ENCODE results near the gene PLEKHN1.

Gene PLEKHN1

GRCh38 chr1:923991-924655 lies 42.2 kb upstream of the PLEKHN1 start:
- H3K4me1 ChIP-seq (ENCODE audit: control insufficient read depth, insufficient read depth, low read length), result peaks cover 37% of the 10 kb centered on the region
- H3K9ac ChIP-seq (ENCODE audit: low read length), result no peak overlapping the region
- H3K36me3 ChIP-seq (ENCODE audit: control insufficient read depth, insufficient read depth, low read length), result no peaks in the 10 kb centered on the region
- H3K27me3 ChIP-seq (ENCODE audit: control insufficient read depth, insufficient read depth, low read length), result peaks cover 89% of the 10 kb centered on the region
- no peak overlapping the region for H3K4me3 ChIP-seq (ENCODE audit: low read length)
- no peaks in the 10 kb centered on the region for H3K9me3 ChIP-seq (ENCODE audit: control insufficient read depth, low read length)

- Histone ChIP-seq H3K4me1 (ENCODE audit: control insufficient read depth, insufficient read depth, low read length) (peaks cover 36% of the 10 kb centered on the region), H3K27me3 (ENCODE audit: control insufficient read depth, insufficient read depth, low read length) (peaks cover 88% of the 10 kb centered on the region), H3K4me3 (ENCODE audit: low read length) (no peak overlapping the region)
These were observed 41.4 kb upstream of the PLEKHN1 start for GRCh38 chr1:924656-925560.

GRCh38 chr1:925561-926421 lies 40.5 kb upstream of the PLEKHN1 start:
- H3K36me3 ChIP-seq (ENCODE audit: control insufficient read depth, insufficient read depth, low read length), result no peaks in the 10 kb centered on the region
- peaks cover 27% of the 10 kb centered on the region for H3K4me1 ChIP-seq (ENCODE audit: control insufficient read depth, insufficient read depth, low read length)
- H3K27me3 ChIP-seq (ENCODE audit: control insufficient read depth, insufficient read depth, low read length), result peaks cover 80% of the 10 kb centered on the region
- H3K4me3 ChIP-seq (ENCODE audit: low read length), result no peak overlapping the region
- H3K9ac ChIP-seq (ENCODE audit: low read length), result no peak overlapping the region
- no peaks in the 10 kb centered on the region for H3K9me3 ChIP-seq (ENCODE audit: control insufficient read depth, low read length)

More at GRCh38 chr1:924656-925560, 41.4 kb upstream of the PLEKHN1 start:
- Histone ChIP-seq H3K9me3 (ENCODE audit: control insufficient read depth, low read length) (no peaks in the 10 kb centered on the region), H3K9ac (ENCODE audit: low read length) (no peak overlapping the region), H3K36me3 (ENCODE audit: control insufficient read depth, insufficient read depth, low read length) (no peaks in the 10 kb centered on the region)

- H3K36me3 ChIP-seq (ENCODE audit: control insufficient read depth, insufficient read depth, low read length), result no peaks in the 10 kb centered on the region
- H3K9ac ChIP-seq (ENCODE audit: low read length), result no peak overlapping the region
- peaks cover 19% of the 10 kb centered on the region for H3K4me1 ChIP-seq (ENCODE audit: control insufficient read depth, insufficient read depth, low read length)
- no peak overlapping the region for H3K4me3 ChIP-seq (ENCODE audit: low read length)
- H3K27me3 ChIP-seq (ENCODE audit: control insufficient read depth, insufficient read depth, low read length), result peaks cover 71% of the 10 kb centered on the region
- H3K9me3 ChIP-seq (ENCODE audit: control insufficient read depth, low read length), result no peaks in the 10 kb centered on the region
These were observed 39.0 kb upstream of the PLEKHN1 start for GRCh38 chr1:927234-927633.

- Histone ChIP-seq H3K4me3 (ENCODE audit: low read length) (no peak overlapping the region), H3K9ac (ENCODE audit: low read length) (no peak overlapping the region), H3K27me3 (ENCODE audit: control insufficient read depth, insufficient read depth, low read length) (peaks cover 71% of the 10 kb centered on the region), H3K4me1 (ENCODE audit: control insufficient read depth, insufficient read depth, low read length) (peaks cover 24% of the 10 kb centered on the region), H3K36me3 (ENCODE audit: control insufficient read depth, insufficient read depth, low read length) (no peaks in the 10 kb centered on the region), H3K9me3 (ENCODE audit: control insufficient read depth, low read length) (no peaks in the 10 kb centered on the region)
These were observed 38.5 kb upstream of the PLEKHN1 start for GRCh38 chr1:927748-928147.

GRCh38 chr1:928825-929661 lies 37.2 kb upstream of the PLEKHN1 start:
- Histone ChIP-seq H3K27me3 (ENCODE audit: control insufficient read depth, insufficient read depth, low read length) (peaks cover 73% of the 10 kb centered on the region), H3K4me1 (ENCODE audit: control insufficient read depth, insufficient read depth, low read length) (peaks cover 27% of the 10 kb centered on the region), H3K9ac (ENCODE audit: low read length) (no peak overlapping the region), H3K36me3 (ENCODE audit: control insufficient read depth, insufficient read depth, low read length) (no peaks in the 10 kb centered on the region), H3K9me3 (ENCODE audit: control insufficient read depth, low read length) (no peaks in the 10 kb centered on the region), H3K4me3 (ENCODE audit: low read length) (no peak overlapping the region)

- H3K4me1 ChIP-seq (ENCODE audit: control insufficient read depth, insufficient read depth, low read length), result peaks cover 23% of the 10 kb centered on the region
- no peaks in the 10 kb centered on the region for H3K9me3 ChIP-seq (ENCODE audit: control insufficient read depth, low read length)
- H3K36me3 ChIP-seq (ENCODE audit: control insufficient read depth, insufficient read depth, low read length), result no peaks in the 10 kb centered on the region
- H3K27me3 ChIP-seq (ENCODE audit: control insufficient read depth, insufficient read depth, low read length), result peaks cover 69% of the 10 kb centered on the region
- no peak overlapping the region for H3K9ac ChIP-seq (ENCODE audit: low read length)
- no peak overlapping the region for H3K4me3 ChIP-seq (ENCODE audit: low read length)
These were observed 36.3 kb upstream of the PLEKHN1 start for GRCh38 chr1:929712-930632.

GRCh38 chr1:930633-931138 lies 35.6 kb upstream of the PLEKHN1 start:
- H3K9ac ChIP-seq (ENCODE audit: low read length), result no peak overlapping the region
- H3K27me3 ChIP-seq (ENCODE audit: control insufficient read depth, insufficient read depth, low read length), result peaks cover 71% of the 10 kb centered on the region
- peaks cover 29% of the 10 kb centered on the region for H3K4me1 ChIP-seq (ENCODE audit: control insufficient read depth, insufficient read depth, low read length)
- H3K36me3 ChIP-seq (ENCODE audit: control insufficient read depth, insufficient read depth, low read length), result no peaks in the 10 kb centered on the region
- H3K9me3 ChIP-seq (ENCODE audit: control insufficient read depth, low read length), result no peaks in the 10 kb centered on the region
- H3K4me3 ChIP-seq (ENCODE audit: low read length), result no peak overlapping the region

GRCh38 chr1:931380-932172 lies 34.7 kb upstream of the PLEKHN1 start:
- Histone ChIP-seq H3K9ac (ENCODE audit: low read length) (no peak overlapping the region), H3K4me3 (ENCODE audit: low read length) (no peak overlapping the region), H3K4me1 (ENCODE audit: control insufficient read depth, insufficient read depth, low read length) (peaks cover 28% of the 10 kb centered on the region), H3K36me3 (ENCODE audit: control insufficient read depth, insufficient read depth, low read length) (no peaks in the 10 kb centered on the region), H3K27me3 (ENCODE audit: control insufficient read depth, insufficient read depth, low read length) (peaks cover 71% of the 10 kb centered on the region), H3K9me3 (ENCODE audit: control insufficient read depth, low read length) (no peaks in the 10 kb centered on the region)

- H3K36me3 ChIP-seq (ENCODE audit: control insufficient read depth, insufficient read depth, low read length), result no peaks in the 10 kb centered on the region
- no peak overlapping the region for H3K4me3 ChIP-seq (ENCODE audit: low read length)
- no peak overlapping the region for H3K9ac ChIP-seq (ENCODE audit: low read length)
- peaks cover 70% of the 10 kb centered on the region for H3K27me3 ChIP-seq (ENCODE audit: control insufficient read depth, insufficient read depth, low read length)
- peaks cover 28% of the 10 kb centered on the region for H3K4me1 ChIP-seq (ENCODE audit: control insufficient read depth, insufficient read depth, low read length)
- no peaks in the 10 kb centered on the region for H3K9me3 ChIP-seq (ENCODE audit: control insufficient read depth, low read length)
These were observed 34.1 kb upstream of the PLEKHN1 start for GRCh38 chr1:932173-932510.

Measured in mucosa of stomach (tissue), 1 donor.